Neural progenitor cell (in vitro differentiated cells): ENCODE measurements around the gene FGF22.

Source experiments
- EZH2 ChIP-seq: fragments of 200-600 bp; sonication (generic); IDR thresholded peaks from 2 replicates; pipeline ENCODE4 v1.6.1; 2017; ENCODE audit warnings: antibody characterized with exemption, mild to moderate bottlenecking, moderate library complexity
- EZH2phosphoT487 ChIP-seq: fragments of 200-600 bp; sonication (generic); IDR thresholded peaks from 2 replicates; pipeline ENCODE4 v1.6.1; 2017; ENCODE audit warnings: antibody characterized with exemption
- TF ChIP-seq, protein P1 (sequence below): fragments of 200-600 bp; sonication (generic); IDR thresholded peaks from 2 replicates; pipeline ENCODE4 v1.5.1; 2017; ENCODE audit warnings: antibody characterized with exemption, mild to moderate bottlenecking

- TF ChIP-seq, protein P1, sequence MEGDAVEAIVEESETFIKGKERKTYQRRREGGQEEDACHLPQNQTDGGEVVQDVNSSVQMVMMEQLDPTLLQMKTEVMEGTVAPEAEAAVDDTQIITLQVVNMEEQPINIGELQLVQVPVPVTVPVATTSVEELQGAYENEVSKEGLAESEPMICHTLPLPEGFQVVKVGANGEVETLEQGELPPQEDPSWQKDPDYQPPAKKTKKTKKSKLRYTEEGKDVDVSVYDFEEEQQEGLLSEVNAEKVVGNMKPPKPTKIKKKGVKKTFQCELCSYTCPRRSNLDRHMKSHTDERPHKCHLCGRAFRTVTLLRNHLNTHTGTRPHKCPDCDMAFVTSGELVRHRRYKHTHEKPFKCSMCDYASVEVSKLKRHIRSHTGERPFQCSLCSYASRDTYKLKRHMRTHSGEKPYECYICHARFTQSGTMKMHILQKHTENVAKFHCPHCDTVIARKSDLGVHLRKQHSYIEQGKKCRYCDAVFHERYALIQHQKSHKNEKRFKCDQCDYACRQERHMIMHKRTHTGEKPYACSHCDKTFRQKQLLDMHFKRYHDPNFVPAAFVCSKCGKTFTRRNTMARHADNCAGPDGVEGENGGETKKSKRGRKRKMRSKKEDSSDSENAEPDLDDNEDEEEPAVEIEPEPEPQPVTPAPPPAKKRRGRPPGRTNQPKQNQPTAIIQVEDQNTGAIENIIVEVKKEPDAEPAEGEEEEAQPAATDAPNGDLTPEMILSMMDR = no peak
- TF ChIP-seq EZH2 = no peak
- no peak for TF ChIP-seq EZH2phosphoT487
Measured at GRCh38 chr19:645912-646778, 6.5 kb downstream of the FGF22 start.
